ENCODE data around the gene IPO9. TPM values are rescaled to one million over a fixed set of nuclear protein-coding genes. Genes with fewer than 3 reads are reported as not detected.

Gene IPO9
- total and polyA plus RNA-seq, 10 of the 15 experiments (the other 5 are each of a cell fraction or from before 2014, with no cell fraction given): 19.1 to 77.3 (median 34.1) TPM

- TF ChIP-seq CTCF (IDR thresholded peaks at IDR 0.05 in 2 of 3, conservative IDR thresholded peaks at IDR 0.05 in 1 of 3; ENCODE audit: control insufficient read depth in 2 of 3, extremely low read depth in 1 of 3, insufficient read depth in 1 of 3, low read depth in 3 of 3, low read length in 3 of 3) (no peak), SIX5 (IDR thresholded peaks at IDR 0.05; ENCODE audit: low read depth, low read length, severe bottlenecking) (no peak), ZNF24 (IDR thresholded peaks at IDR 0.05) (no peak)
Measured at GRCh38 chr1:201893431-201893830, 64.5 kb downstream of the IPO9 start (continued).

GRCh38 chr1:201894343-201895119 is 65.6 kb downstream of the IPO9 start:
- Histone ChIP-seq H3K4me1 (ENCODE audit: control insufficient read depth, insufficient read depth, low read length) (no peaks in the 10 kb centered on the region), H3K9ac (ENCODE audit: control insufficient read depth, insufficient read depth, low read length) (no peak overlapping the region), H3K79me2 (ENCODE audit: control insufficient read depth, insufficient read depth, low read length) (no peaks in the 10 kb centered on the region), H4K20me1 (ENCODE audit: control insufficient read depth, insufficient read depth) (no peaks in the 10 kb centered on the region), H3K9me3 (replicated peaks; ENCODE audit: control insufficient read depth, insufficient read depth, low read length) (no peaks in the 10 kb centered on the region), H3K4me3 (no peak overlapping the region), H3K27me3 (replicated peaks in 1 of 2; ENCODE audit: control insufficient read depth in 2 of 2, insufficient read depth in 2 of 2, low read length in 1 of 2) (peaks cover 0 to 2% of the 10 kb centered on the region in 2 experiments; a peak in 2 of 4 replicates), H3K4me2 (ENCODE audit: control insufficient read depth, insufficient read depth) (no peak overlapping the region), H3K36me3 (ENCODE audit: control insufficient read depth in 2 of 2, insufficient read depth in 2 of 2, low read length in 1 of 2) (no peaks in the 10 kb centered on the region; a peak in 1 of 4 replicates), H2AFZ (ENCODE audit: control insufficient read depth, low read depth, low read length) (no peak overlapping the region), H3K27ac (ENCODE audit: control insufficient read depth, insufficient read depth) (no peak overlapping the region)
- in situ Hi-C loops (cut with MboI) (loop anchor here (5.0 kb wide), 2 partner anchors 78 to 228 kb away; partner anchors contain the start of gene GPR37L1), intact Hi-C loops (cut with micrococcal nuclease; ENCODE audit: unreplicated experiment) (no loop called here)
- SMC1A ChIA-PET (ENCODE audit: uncharacterized antibody, unreplicated experiment): interaction anchor here (0.6 to 4.9 kb wide), 5 partner anchors 8 to 78 kb away, joined by 3 to 68 read pairs (median 4); no protein-coding TSS in a partner anchor
- CTCF ChIA-PET: interaction anchor here (0.6 to 10.2 kb wide), 15 partner anchors 8 to 224 kb away, joined by 3 to 233 read pairs (median 9); partner anchors contain the start of gene LMOD1
- WGBS (ENCODE audit: insufficient coverage, insufficient replicate concordance, low lambda C conversion rate, missing lambda C conversion rate): 39% methylated on average over 5 of the region's 5 CpGs
- ATAC-seq: no peak
- TF ChIP-seq USF2 (IDR thresholded peaks at IDR 0.05; ENCODE audit: borderline replicate concordance, low read depth, low read length) (no peak), TBL1XR1 (IDR thresholded peaks at IDR 0.05; ENCODE audit: low read depth, low read length) (no peak), TCF7 (IDR thresholded peaks at IDR 0.05; ENCODE audit: borderline replicate concordance) (no peak), FOXM1 (IDR thresholded peaks at IDR 0.05; ENCODE audit: low read depth, low read length) (no peak), ZBTB4 (CRISPR knock-in tag; IDR thresholded peaks at IDR 0.05) (no peak)
- no TSS peak for BruUV-seq (replicated peaks)
- FAIRE-seq: no peak
- POLR2A ChIA-PET: interaction anchor here (0.6 kb wide), 3 partner anchors 64 to 412 kb away, joined by 4 to 5 read pairs (median 4); no protein-coding TSS in a partner anchor
- RAD21 ChIA-PET (ENCODE audit: unreplicated experiment): interaction anchor here (1.4 to 4.5 kb wide), 5 partner anchors 8 to 113 kb away, joined by 3 to 62 read pairs (median 5); partner anchors contain the start of gene TIMM17A
- DNase-seq (ENCODE audit: low read depth, low spot score): no peak

All from GM12878 (cell line).